Measurements from ENCODE around the gene FOXP1.

FOXP1 gene

DNA sequence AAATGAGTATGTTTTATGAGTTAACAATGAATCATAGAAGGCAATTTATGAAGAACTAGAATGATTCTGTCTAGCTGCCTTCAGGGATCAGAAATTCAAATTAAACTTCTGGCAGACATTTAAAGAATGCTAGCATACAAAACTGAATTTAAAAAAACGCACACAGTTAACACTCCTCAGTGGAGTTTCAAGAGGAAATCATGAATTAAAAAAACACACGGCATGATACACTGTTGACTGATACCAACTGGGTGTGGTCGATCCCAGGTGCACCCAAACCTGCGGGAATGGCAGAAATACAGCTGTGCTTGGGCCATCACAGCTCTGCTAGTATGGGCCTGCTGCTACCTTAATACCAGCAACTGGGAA is 526.0 kb downstream of the FOXP1 start:
- TF ChIP-seq CSDC2 (CRISPR knock-in tag; IDR thresholded peaks at IDR 0.05) (no peak), ZNF70 (CRISPR knock-in tag; IDR thresholded peaks at IDR 0.05) (no peak), SNAI2 (CRISPR knock-in tag; IDR thresholded peaks at IDR 0.05) (no peak), ISL1 (CRISPR knock-in tag; IDR thresholded peaks at IDR 0.05) (no peak), ZNF565 (CRISPR knock-in tag; conservative IDR thresholded peaks at IDR 0.05; ENCODE audit: low read depth) (no peak), PPARA (CRISPR knock-in tag; IDR thresholded peaks at IDR 0.05; ENCODE audit: borderline replicate concordance) (no peak), RARB (CRISPR knock-in tag; IDR thresholded peaks at IDR 0.05) (no peak), ESRRG (CRISPR knock-in tag; IDR thresholded peaks at IDR 0.05) (no peak), OSR1 (CRISPR knock-in tag; IDR thresholded peaks at IDR 0.05) (no peak), ZFP3 (CRISPR knock-in tag; IDR thresholded peaks at IDR 0.05) (no peak)
- TF ChIP-seq, protein P1, sequence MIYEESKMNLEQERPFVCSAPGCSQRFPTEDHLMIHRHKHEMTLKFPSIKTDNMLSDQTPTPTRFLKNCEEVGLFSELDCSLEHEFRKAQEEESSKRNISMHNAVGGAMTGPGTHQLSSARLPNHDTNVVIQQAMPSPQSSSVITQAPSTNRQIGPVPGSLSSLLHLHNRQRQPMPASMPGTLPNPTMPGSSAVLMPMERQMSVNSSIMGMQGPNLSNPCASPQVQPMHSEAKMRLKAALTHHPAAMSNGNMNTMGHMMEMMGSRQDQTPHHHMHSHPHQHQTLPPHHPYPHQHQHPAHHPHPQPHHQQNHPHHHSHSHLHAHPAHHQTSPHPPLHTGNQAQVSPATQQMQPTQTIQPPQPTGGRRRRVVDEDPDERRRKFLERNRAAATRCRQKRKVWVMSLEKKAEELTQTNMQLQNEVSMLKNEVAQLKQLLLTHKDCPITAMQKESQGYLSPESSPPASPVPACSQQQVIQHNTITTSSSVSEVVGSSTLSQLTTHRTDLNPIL (CRISPR knock-in tag; IDR thresholded peaks at IDR 0.05; ENCODE audit: low read depth) = no peak
- TF ChIP-seq, protein P2, sequence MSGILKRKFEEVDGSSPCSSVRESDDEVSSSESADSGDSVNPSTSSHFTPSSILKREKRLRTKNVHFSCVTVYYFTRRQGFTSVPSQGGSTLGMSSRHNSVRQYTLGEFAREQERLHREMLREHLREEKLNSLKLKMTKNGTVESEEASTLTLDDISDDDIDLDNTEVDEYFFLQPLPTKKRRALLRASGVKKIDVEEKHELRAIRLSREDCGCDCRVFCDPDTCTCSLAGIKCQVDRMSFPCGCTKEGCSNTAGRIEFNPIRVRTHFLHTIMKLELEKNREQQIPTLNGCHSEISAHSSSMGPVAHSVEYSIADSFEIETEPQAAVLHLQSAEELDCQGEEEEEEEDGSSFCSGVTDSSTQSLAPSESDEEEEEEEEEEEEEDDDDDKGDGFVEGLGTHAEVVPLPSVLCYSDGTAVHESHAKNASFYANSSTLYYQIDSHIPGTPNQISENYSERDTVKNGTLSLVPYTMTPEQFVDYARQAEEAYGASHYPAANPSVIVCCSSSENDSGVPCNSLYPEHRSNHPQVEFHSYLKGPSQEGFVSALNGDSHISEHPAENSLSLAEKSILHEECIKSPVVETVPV (CRISPR knock-in tag; IDR thresholded peaks at IDR 0.05) = no peak
- ATAC-seq = peak; percentile 13

DNA sequence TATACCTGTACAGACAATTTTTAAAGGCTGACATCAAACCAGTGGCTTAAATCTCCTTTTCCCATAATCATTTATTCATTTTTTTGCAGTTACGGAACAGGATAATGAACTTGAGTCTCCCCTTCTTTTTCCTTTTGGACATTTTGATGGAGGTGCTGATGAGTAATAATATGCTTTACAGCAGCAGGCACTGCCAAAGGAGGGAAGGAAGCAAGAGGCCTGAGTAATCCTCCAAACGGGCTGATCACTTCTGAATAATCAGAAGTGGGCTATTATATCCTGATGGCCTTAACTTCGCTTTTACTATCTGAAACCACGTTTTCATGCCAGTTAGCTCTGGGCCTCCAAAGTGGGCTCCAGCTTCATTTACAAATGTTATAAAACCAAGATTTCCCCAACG is 527.2 kb downstream of the FOXP1 start:
- TF ChIP-seq ZC3H10 (CRISPR knock-in tag; IDR thresholded peaks at IDR 0.05) = no peak
- TF ChIP-seq, protein P3, sequence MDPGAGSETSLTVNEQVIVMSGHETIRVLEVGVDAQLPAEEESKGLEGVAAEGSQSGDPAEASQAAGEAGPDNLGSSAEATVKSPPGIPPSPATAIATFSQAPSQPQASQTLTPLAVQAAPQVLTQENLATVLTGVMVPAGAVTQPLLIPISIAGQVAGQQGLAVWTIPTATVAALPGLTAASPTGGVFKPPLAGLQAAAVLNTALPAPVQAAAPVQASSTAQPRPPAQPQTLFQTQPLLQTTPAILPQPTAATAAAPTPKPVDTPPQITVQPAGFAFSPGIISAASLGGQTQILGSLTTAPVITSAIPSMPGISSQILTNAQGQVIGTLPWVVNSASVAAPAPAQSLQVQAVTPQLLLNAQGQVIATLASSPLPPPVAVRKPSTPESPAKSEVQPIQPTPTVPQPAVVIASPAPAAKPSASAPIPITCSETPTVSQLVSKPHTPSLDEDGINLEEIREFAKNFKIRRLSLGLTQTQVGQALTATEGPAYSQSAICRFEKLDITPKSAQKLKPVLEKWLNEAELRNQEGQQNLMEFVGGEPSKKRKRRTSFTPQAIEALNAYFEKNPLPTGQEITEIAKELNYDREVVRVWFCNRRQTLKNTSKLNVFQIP (CRISPR knock-in tag; IDR thresholded peaks at IDR 0.05; ENCODE audit: borderline replicate concordance, low read depth) = no peak
- TF ChIP-seq, protein P1 (CRISPR knock-in tag; IDR thresholded peaks at IDR 0.05; ENCODE audit: low read depth) = no peak
- TF ChIP-seq, protein P4, sequence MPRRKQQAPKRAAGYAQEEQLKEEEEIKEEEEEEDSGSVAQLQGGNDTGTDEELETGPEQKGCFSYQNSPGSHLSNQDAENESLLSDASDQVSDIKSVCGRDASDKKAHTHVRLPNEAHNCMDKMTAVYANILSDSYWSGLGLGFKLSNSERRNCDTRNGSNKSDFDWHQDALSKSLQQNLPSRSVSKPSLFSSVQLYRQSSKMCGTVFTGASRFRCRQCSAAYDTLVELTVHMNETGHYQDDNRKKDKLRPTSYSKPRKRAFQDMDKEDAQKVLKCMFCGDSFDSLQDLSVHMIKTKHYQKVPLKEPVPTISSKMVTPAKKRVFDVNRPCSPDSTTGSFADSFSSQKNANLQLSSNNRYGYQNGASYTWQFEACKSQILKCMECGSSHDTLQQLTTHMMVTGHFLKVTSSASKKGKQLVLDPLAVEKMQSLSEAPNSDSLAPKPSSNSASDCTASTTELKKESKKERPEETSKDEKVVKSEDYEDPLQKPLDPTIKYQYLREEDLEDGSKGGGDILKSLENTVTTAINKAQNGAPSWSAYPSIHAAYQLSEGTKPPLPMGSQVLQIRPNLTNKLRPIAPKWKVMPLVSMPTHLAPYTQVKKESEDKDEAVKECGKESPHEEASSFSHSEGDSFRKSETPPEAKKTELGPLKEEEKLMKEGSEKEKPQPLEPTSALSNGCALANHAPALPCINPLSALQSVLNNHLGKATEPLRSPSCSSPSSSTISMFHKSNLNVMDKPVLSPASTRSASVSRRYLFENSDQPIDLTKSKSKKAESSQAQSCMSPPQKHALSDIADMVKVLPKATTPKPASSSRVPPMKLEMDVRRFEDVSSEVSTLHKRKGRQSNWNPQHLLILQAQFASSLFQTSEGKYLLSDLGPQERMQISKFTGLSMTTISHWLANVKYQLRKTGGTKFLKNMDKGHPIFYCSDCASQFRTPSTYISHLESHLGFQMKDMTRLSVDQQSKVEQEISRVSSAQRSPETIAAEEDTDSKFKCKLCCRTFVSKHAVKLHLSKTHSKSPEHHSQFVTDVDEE (CRISPR knock-in tag; IDR thresholded peaks at IDR 0.05) = no peak
- TF ChIP-seq, protein P5, sequence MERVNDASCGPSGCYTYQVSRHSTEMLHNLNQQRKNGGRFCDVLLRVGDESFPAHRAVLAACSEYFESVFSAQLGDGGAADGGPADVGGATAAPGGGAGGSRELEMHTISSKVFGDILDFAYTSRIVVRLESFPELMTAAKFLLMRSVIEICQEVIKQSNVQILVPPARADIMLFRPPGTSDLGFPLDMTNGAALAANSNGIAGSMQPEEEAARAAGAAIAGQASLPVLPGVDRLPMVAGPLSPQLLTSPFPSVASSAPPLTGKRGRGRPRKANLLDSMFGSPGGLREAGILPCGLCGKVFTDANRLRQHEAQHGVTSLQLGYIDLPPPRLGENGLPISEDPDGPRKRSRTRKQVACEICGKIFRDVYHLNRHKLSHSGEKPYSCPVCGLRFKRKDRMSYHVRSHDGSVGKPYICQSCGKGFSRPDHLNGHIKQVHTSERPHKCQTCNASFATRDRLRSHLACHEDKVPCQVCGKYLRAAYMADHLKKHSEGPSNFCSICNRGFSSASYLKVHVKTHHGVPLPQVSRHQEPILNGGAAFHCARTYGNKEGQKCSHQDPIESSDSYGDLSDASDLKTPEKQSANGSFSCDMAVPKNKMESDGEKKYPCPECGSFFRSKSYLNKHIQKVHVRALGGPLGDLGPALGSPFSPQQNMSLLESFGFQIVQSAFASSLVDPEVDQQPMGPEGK (CRISPR knock-in tag; IDR thresholded peaks at IDR 0.05; ENCODE audit: borderline replicate concordance) = no peak
- TF ChIP-seq ZNF70 (CRISPR knock-in tag; IDR thresholded peaks at IDR 0.05) = no peak
- TF ChIP-seq TOX (CRISPR knock-in tag; IDR thresholded peaks at IDR 0.05; ENCODE audit: borderline replicate concordance) = no peak
- no peak for TF ChIP-seq OSR1 (CRISPR knock-in tag; IDR thresholded peaks at IDR 0.05)
- TF ChIP-seq RARB (CRISPR knock-in tag; IDR thresholded peaks at IDR 0.05) = no peak
- no peak for TF ChIP-seq CSDC2 (CRISPR knock-in tag; IDR thresholded peaks at IDR 0.05)
- TF ChIP-seq GLIS3 (CRISPR knock-in tag; IDR thresholded peaks at IDR 0.05) = no peak
- TF ChIP-seq SNAI2 (CRISPR knock-in tag; IDR thresholded peaks at IDR 0.05) = no peak
- no peak for TF ChIP-seq ZNF8 (CRISPR knock-in tag; IDR thresholded peaks at IDR 0.05)
- TF ChIP-seq ZNF565 (CRISPR knock-in tag; conservative IDR thresholded peaks at IDR 0.05; ENCODE audit: low read depth) = no peak
- peak; percentile 50 for ATAC-seq

Measured in SK-N-SH treated with all-trans-retinoic acid at 6 μM for 48 hours (cell line).